GM23338 (cell line): Measurements from ENCODE around the gene SLAIN1.

Experiments
- EZH2 ChIP-seq: fragments of 200-600 bp; sonication (generic); IDR thresholded peaks from one replicate; pipeline ENCODE4 v1.8.0; 2017; ENCODE audit warnings: antibody characterized with exemption, mild to moderate bottlenecking, low read depth; ENCODE audit not compliant: unreplicated experiment
- NANOG ChIP-seq: IDR thresholded peaks from 2 replicates; pipeline ENCODE4 v1.6.1; 2016; ENCODE audit warnings: antibody characterized with exemption, borderline replicate concordance
- POLR2AphosphoS5 ChIP-seq: IDR thresholded peaks from 2 replicates; pipeline ENCODE4 v1.6.1; 2016; ENCODE audit warnings: antibody characterized with exemption, low read depth
- ZNF331 ChIP-seq: fragments of 250-450 bp; sonication (Bioruptor Pico); IDR thresholded peaks from 2 replicates; pipeline ENCODE4 v1.5.0; 2020; ENCODE audit warnings: low read depth, mild to moderate bottlenecking, moderate library complexity
- TF ChIP-seq, protein P1 (sequence below), 2 experiments: fragments of 200-600 bp in 1 of 2; sonication (generic) in 1 of 2; conservative IDR thresholded peaks; 2 replicates each; pipeline versions ENCODE4 v1.5.1 to v1.6.1; 2016 to 2017; ENCODE audit warnings: antibody characterized with exemption in 2 of 2, low read depth in 2 of 2, mild to moderate bottlenecking in 2 of 2, moderate library complexity in 1 of 2

GRCh38 chr13:77720988-77721387, 23.5 kb downstream of the SLAIN1 start:
- TF ChIP-seq, protein P1, sequence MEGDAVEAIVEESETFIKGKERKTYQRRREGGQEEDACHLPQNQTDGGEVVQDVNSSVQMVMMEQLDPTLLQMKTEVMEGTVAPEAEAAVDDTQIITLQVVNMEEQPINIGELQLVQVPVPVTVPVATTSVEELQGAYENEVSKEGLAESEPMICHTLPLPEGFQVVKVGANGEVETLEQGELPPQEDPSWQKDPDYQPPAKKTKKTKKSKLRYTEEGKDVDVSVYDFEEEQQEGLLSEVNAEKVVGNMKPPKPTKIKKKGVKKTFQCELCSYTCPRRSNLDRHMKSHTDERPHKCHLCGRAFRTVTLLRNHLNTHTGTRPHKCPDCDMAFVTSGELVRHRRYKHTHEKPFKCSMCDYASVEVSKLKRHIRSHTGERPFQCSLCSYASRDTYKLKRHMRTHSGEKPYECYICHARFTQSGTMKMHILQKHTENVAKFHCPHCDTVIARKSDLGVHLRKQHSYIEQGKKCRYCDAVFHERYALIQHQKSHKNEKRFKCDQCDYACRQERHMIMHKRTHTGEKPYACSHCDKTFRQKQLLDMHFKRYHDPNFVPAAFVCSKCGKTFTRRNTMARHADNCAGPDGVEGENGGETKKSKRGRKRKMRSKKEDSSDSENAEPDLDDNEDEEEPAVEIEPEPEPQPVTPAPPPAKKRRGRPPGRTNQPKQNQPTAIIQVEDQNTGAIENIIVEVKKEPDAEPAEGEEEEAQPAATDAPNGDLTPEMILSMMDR (conservative IDR thresholded peaks at IDR 0.05; ENCODE audit: low read depth in 2 of 2) = no peak
- TF ChIP-seq EZH2 = no peak
- no peak for TF ChIP-seq POLR2AphosphoS5
- TF ChIP-seq NANOG = no peak
- TF ChIP-seq ZNF331 (CRISPR knock-in tag) = no peak
